ENCODE data around the gene ARL4A.

GRCh38 chr7:12687718-12688171, 312 bp downstream of the ARL4A start:
- no peak for TF ChIP-seq RFX5 (IDR thresholded peaks at IDR 0.05; ENCODE audit: low read depth, low read length)
- TF ChIP-seq CTCF (IDR thresholded peaks at IDR 0.05 in 2 of 3, conservative IDR thresholded peaks at IDR 0.05 in 1 of 3; ENCODE audit: control insufficient read depth in 2 of 3, extremely low read depth in 1 of 3, insufficient read depth in 1 of 3, low read depth in 3 of 3, low read length in 3 of 3), result no peak
- no peak for TF ChIP-seq NBN (IDR thresholded peaks at IDR 0.05)
- no peak for TF ChIP-seq MYC (IDR thresholded peaks at IDR 0.05; ENCODE audit: insufficient read depth, insufficient read length, insufficient replicate concordance, low read length, severe bottlenecking)
- no peak for TF ChIP-seq SP1 (IDR thresholded peaks at IDR 0.05; ENCODE audit: low read depth, low read length)
- no peak for TF ChIP-seq REST (IDR thresholded peaks at IDR 0.05; ENCODE audit: low read depth, low read length)
- no peak for TF ChIP-seq CBX5 (IDR thresholded peaks at IDR 0.05; ENCODE audit: low read depth)
- TF ChIP-seq SMC3 (IDR thresholded peaks at IDR 0.05; ENCODE audit: borderline replicate concordance, low read length), result no peak
- no peak for TF ChIP-seq RCOR1 (conservative IDR thresholded peaks at IDR 0.05; ENCODE audit: low read depth, low read length)
- TF ChIP-seq ZNF24 (IDR thresholded peaks at IDR 0.05), result no peak
